ENCODE measurements around the gene SLC7A1. TPM values are rescaled to one million over a fixed set of nuclear protein-coding genes. Genes with fewer than 3 reads are reported as not detected.

The SLC7A1 gene
- total and polyA plus RNA-seq, 4 experiments from 2014 or later = 2.8 to 42.6 (median 22.8) TPM

GRCh38 chr13:29562786-29563438 lies 32.6 kb downstream of the SLC7A1 start:
- Mint-ChIP-seq H3K9me3 (no peaks in the 10 kb centered on the region), H3K27ac (peak overlapping the region in 3 of 7 donors; percentile 31 to 72 (median 42)), H3K4me3 (no peak overlapping the region), H3K4me1 (peaks cover 22 to 53% (median 32%) of the 10 kb centered on the region in 4 donors), H3K36me3 (no peaks in the 10 kb centered on the region), H3K27me3 (no peaks in the 10 kb centered on the region)
- H3K27ac ChIP-seq (ENCODE audit: low read depth, low read length) = no peak overlapping the region
- intact Hi-C loops (cut with micrococcal nuclease) = no loop called here
- H3K9me3 ChIP-seq (ENCODE audit: control insufficient read depth in 1 of 2, low read length in 2 of 2) = no peaks in the 10 kb centered on the region
- H3K27me3 ChIP-seq (ENCODE audit: insufficient read depth, low read length) = no peaks in the 10 kb centered on the region
- peaks cover 16% of the 10 kb centered on the region for H3K4me1 ChIP-seq (ENCODE audit: insufficient read depth, low read length)
- ChIA-PET POLR2A (ENCODE audit: partially characterized antibody) (no interaction called here), CTCF (ENCODE audit: partially characterized antibody) (interaction anchor here (2.3 to 2.5 kb wide), 2 partner anchors 8 to 54 kb away, joined by 12 to 13 read pairs; no protein-coding TSS in a partner anchor)
- no peaks in the 10 kb centered on the region for H3K36me3 ChIP-seq (ENCODE audit: insufficient read depth, low read length)
- DNase-seq = no peak
- no peak overlapping the region for H3K4me3 ChIP-seq (ENCODE audit: low read length in 2 of 2)

DNA sequence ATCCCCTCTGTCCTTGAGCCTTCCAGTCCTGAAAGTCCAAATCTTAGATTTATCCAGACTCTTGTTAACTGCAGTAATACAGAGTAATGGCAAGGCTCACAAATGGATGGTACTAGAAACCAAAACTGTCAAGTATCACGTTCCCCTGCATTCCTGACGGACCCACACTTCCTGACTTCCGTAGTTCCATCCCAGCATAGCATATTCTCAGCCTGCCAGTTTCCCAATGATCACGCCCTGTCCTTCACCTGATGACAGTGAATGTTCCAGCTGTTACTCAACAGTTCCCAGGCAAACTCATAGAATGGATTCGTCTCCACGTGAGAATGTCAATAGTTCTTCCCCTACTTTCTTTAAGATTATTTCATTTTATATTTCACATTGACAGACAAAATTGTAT lies 33.6 kb downstream of the SLC7A1 start:
- Histone ChIP-seq H3K9me3 (ENCODE audit: control insufficient read depth in 1 of 2, low read length in 2 of 2) (no peaks in the 10 kb centered on the region), H3K27ac (ENCODE audit: low read depth, low read length) (no peak overlapping the region), H3K4me3 (ENCODE audit: low read length in 2 of 2) (no peak overlapping the region), H3K4me1 (ENCODE audit: insufficient read depth, low read length) (peaks cover 8% of the 10 kb centered on the region), H3K27me3 (ENCODE audit: insufficient read depth, low read length) (no peaks in the 10 kb centered on the region), H3K36me3 (ENCODE audit: insufficient read depth, low read length) (no peaks in the 10 kb centered on the region)
- intact Hi-C loops (cut with micrococcal nuclease) = no loop called here
- POLR2A ChIA-PET (ENCODE audit: partially characterized antibody) = no interaction called here
- no peaks in the 10 kb centered on the region for H3K9me3 Mint-ChIP-seq
- H3K36me3 Mint-ChIP-seq = peaks cover 1 to 6% of the 10 kb centered on the region in 2 donors
- no peak overlapping the region for H3K4me3 Mint-ChIP-seq
- peak overlapping the region in 1 of 7 donors; percentile 87 for H3K27ac Mint-ChIP-seq
- H3K27me3 Mint-ChIP-seq = no peaks in the 10 kb centered on the region
- peaks cover 22 to 48% (median 34%) of the 10 kb centered on the region in 4 donors for H3K4me1 Mint-ChIP-seq
- CTCF ChIA-PET (ENCODE audit: partially characterized antibody) = no interaction called here
- DNase-seq = no peak

GRCh38 chr13:29556742-29557141 lies 38.7 kb downstream of the SLC7A1 start:
- H3K4me3 Mint-ChIP-seq = no peak overlapping the region
- peaks cover 6 to 19% (median 11%) of the 10 kb centered on the region in 4 donors for H3K4me1 Mint-ChIP-seq
- Histone ChIP-seq H3K27me3 (ENCODE audit: insufficient read depth, low read length) (no peaks in the 10 kb centered on the region), H3K9me3 (ENCODE audit: control insufficient read depth in 1 of 2, low read length in 2 of 2) (no peaks in the 10 kb centered on the region), H3K4me1 (ENCODE audit: insufficient read depth, low read length) (no peaks in the 10 kb centered on the region), H3K36me3 (ENCODE audit: insufficient read depth, low read length) (no peaks in the 10 kb centered on the region), H3K27ac (ENCODE audit: low read depth, low read length) (no peak overlapping the region), H3K4me3 (ENCODE audit: low read length in 2 of 2) (no peak overlapping the region)
- H3K9me3 Mint-ChIP-seq = no peaks in the 10 kb centered on the region
- ChIA-PET POLR2A (ENCODE audit: partially characterized antibody) (no interaction called here), CTCF (ENCODE audit: partially characterized antibody) (interaction anchor here (3.5 kb wide), 1 partner anchor 8 kb away, joined by 12 read pairs; no protein-coding TSS in a partner anchor)
- H3K36me3 Mint-ChIP-seq = peaks cover 21 to 30% of the 10 kb centered on the region in 2 donors
- no peak overlapping the region for H3K27ac Mint-ChIP-seq
- intact Hi-C loops (cut with micrococcal nuclease) = no loop called here
- no peak for DNase-seq
- no peaks in the 10 kb centered on the region for H3K27me3 Mint-ChIP-seq

DNA sequence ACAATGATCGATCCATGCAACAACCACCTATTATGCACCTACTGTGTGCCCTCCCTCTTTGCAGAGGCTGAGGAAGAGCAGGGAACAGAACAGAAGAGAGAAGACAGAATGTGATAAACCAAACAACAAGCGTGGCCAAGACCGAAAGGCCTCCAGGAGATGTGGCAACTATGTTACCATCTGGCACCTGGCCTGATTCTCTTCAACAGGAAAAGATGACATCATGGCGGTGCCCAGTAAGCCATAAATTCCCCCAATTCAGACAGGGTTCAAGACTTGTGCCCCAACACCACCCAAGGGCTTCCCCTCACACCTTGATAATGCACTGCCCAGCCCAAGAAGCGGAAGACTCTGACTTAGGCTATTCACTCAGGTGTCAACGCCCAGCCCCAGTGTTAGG lies 44.3 kb downstream of the SLC7A1 start:
- DNase-seq = no peak
- H3K27ac Mint-ChIP-seq = no peak overlapping the region
- H3K27ac ChIP-seq (ENCODE audit: low read depth, low read length) = no peak overlapping the region
- no peaks in the 10 kb centered on the region for H3K9me3 ChIP-seq (ENCODE audit: control insufficient read depth in 1 of 2, low read length in 2 of 2)
- peaks cover 58 to 63% of the 10 kb centered on the region in 2 donors for H3K36me3 Mint-ChIP-seq
- no peaks in the 10 kb centered on the region for H3K4me1 ChIP-seq (ENCODE audit: insufficient read depth, low read length)
- no peak overlapping the region for H3K4me3 ChIP-seq (ENCODE audit: low read length in 2 of 2)
- intact Hi-C loops (cut with micrococcal nuclease) = no loop called here
- no peak overlapping the region for H3K4me3 Mint-ChIP-seq
- ChIA-PET CTCF (ENCODE audit: partially characterized antibody) (interaction anchor here (1.0 kb wide), 1 partner anchor 14 kb away, joined by 3 read pairs; no protein-coding TSS in a partner anchor), POLR2A (ENCODE audit: partially characterized antibody) (no interaction called here)
- H3K27me3 Mint-ChIP-seq = no peaks in the 10 kb centered on the region
- no peaks in the 10 kb centered on the region for H3K9me3 Mint-ChIP-seq
- H3K27me3 ChIP-seq (ENCODE audit: insufficient read depth, low read length) = no peaks in the 10 kb centered on the region
- peaks cover 4 to 15% (median 9%) of the 10 kb centered on the region in 4 donors for H3K4me1 Mint-ChIP-seq
- H3K36me3 ChIP-seq (ENCODE audit: insufficient read depth, low read length) = peaks cover 21% of the 10 kb centered on the region

DNA sequence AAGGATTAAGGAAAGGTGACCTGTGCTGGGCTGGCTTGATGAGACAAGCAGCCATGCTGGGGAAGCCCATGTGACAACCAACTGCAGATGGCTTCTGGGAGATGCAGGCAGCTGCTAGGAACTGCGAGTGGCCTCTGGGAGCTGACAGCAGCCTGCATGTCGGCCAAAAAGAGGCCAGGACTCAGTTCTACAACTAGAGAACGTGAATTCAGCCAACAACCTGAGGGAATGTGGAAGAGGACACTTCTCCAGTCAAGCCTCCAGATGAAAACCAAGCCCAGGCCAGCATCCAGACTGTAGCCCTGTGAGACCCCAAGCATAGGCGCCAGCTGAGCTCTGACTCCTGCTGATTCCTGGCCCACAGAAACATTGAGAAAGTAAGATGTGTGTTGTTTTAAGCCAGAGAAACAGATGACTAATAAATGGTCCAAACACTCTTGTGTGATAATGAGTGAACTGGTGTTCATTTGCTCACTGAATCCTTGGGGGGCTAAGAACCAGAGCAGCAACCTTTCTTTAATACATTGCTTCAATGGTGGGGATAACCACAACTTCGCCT lies 45.0 kb downstream of the SLC7A1 start:
- ChIA-PET CTCF (ENCODE audit: partially characterized antibody) (interaction anchor here (1.0 kb wide), 1 partner anchor 14 kb away, joined by 3 read pairs; no protein-coding TSS in a partner anchor), POLR2A (ENCODE audit: partially characterized antibody) (no interaction called here)
- peaks cover 26% of the 10 kb centered on the region for H3K36me3 ChIP-seq (ENCODE audit: insufficient read depth, low read length)
- Mint-ChIP-seq H3K27me3 (no peaks in the 10 kb centered on the region), H3K27ac (no peak overlapping the region), H3K4me1 (peaks cover 5 to 20% (median 11%) of the 10 kb centered on the region in 4 donors), H3K36me3 (peaks cover 63 to 67% of the 10 kb centered on the region in 2 donors), H3K4me3 (no peak overlapping the region), H3K9me3 (no peaks in the 10 kb centered on the region)
- no peak for DNase-seq
- intact Hi-C loops (cut with micrococcal nuclease) = no loop called here
- no peaks in the 10 kb centered on the region for H3K9me3 ChIP-seq (ENCODE audit: control insufficient read depth in 1 of 2, low read length in 2 of 2)
- no peaks in the 10 kb centered on the region for H3K27me3 ChIP-seq (ENCODE audit: insufficient read depth, low read length)
- no peak overlapping the region for H3K27ac ChIP-seq (ENCODE audit: low read depth, low read length)
- no peaks in the 10 kb centered on the region for H3K4me1 ChIP-seq (ENCODE audit: insufficient read depth, low read length)
- no peak overlapping the region for H3K4me3 ChIP-seq (ENCODE audit: low read length in 2 of 2)

DNA sequence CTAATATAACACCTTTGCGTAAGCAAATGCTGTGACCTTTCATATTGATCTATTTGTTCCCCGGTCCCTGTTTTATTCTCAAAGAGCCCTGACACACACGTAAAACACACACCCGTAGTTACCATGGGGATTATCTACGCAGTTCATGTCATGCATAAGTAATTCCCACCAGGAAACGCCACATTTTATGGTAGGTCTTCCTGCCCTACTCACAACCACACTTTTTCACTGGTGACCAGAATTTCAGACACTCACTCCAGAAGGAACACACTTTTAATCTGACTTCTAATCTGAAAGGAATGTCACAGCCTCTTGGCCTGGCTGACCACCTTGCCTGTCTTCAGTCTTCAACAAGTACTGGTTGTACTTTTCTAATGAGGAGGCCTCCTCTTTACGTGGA lies 46.8 kb downstream of the SLC7A1 start:
- CTCF ChIA-PET (ENCODE audit: partially characterized antibody) = no interaction called here
- no peak for DNase-seq
- no peaks in the 10 kb centered on the region for H3K27me3 ChIP-seq (ENCODE audit: insufficient read depth, low read length)
- Mint-ChIP-seq H3K4me1 (peaks cover 10 to 21% (median 15%) of the 10 kb centered on the region in 4 donors), H3K36me3 (peaks cover 63 to 72% of the 10 kb centered on the region in 2 donors), H3K27ac (no peak overlapping the region), H3K27me3 (no peaks in the 10 kb centered on the region), H3K4me3 (no peak overlapping the region), H3K9me3 (no peaks in the 10 kb centered on the region)
- no peaks in the 10 kb centered on the region for H3K4me1 ChIP-seq (ENCODE audit: insufficient read depth, low read length)
- H3K27ac ChIP-seq (ENCODE audit: low read depth, low read length) = no peak overlapping the region
- no peak overlapping the region for H3K4me3 ChIP-seq (ENCODE audit: low read length in 2 of 2)
- peaks cover 27% of the 10 kb centered on the region for H3K36me3 ChIP-seq (ENCODE audit: insufficient read depth, low read length)
- no peaks in the 10 kb centered on the region for H3K9me3 ChIP-seq (ENCODE audit: control insufficient read depth in 1 of 2, low read length in 2 of 2)
- intact Hi-C loops (cut with micrococcal nuclease) = no loop called here
- POLR2A ChIA-PET (ENCODE audit: partially characterized antibody) = no interaction called here

GRCh38 chr13:29547153-29547552 lies 48.3 kb downstream of the SLC7A1 start:
- no peaks in the 10 kb centered on the region for H3K9me3 Mint-ChIP-seq
- peak overlapping the region in 1 of 7 donors; percentile 5 for H3K27ac Mint-ChIP-seq
- intact Hi-C loops (cut with micrococcal nuclease) = no loop called here
- no peaks in the 10 kb centered on the region for H3K9me3 ChIP-seq (ENCODE audit: control insufficient read depth in 1 of 2, low read length in 2 of 2)
- ChIA-PET POLR2A (ENCODE audit: partially characterized antibody) (no interaction called here), CTCF (ENCODE audit: partially characterized antibody) (no interaction called here)
- no peak overlapping the region for H3K27ac ChIP-seq (ENCODE audit: low read depth, low read length)
- no peak overlapping the region for H3K4me3 ChIP-seq (ENCODE audit: low read length in 2 of 2)
- DNase-seq = no peak
- H3K27me3 Mint-ChIP-seq = no peaks in the 10 kb centered on the region
- peaks cover 27% of the 10 kb centered on the region for H3K36me3 ChIP-seq (ENCODE audit: insufficient read depth, low read length)
- no peaks in the 10 kb centered on the region for H3K4me1 ChIP-seq (ENCODE audit: insufficient read depth, low read length)
- H3K4me1 Mint-ChIP-seq = peaks cover 10 to 21% (median 16%) of the 10 kb centered on the region in 4 donors
- no peaks in the 10 kb centered on the region for H3K27me3 ChIP-seq (ENCODE audit: insufficient read depth, low read length)
- no peak overlapping the region for H3K4me3 Mint-ChIP-seq
- peaks cover 51 to 58% of the 10 kb centered on the region in 2 donors for H3K36me3 Mint-ChIP-seq
